Immature natural killer cell (primary cell): Measurements from ENCODE around the gene FXYD7. TPM values are rescaled to one million over a fixed set of nuclear protein-coding genes. Genes with fewer than 3 reads are reported as not detected.
A peak's percentile ranks its signal among the peaks of the same experiment; 100 is the strongest.

Source experiments
- DNase-seq, 3 donors: peaks; one replicate each; pipeline ENCODE4 v3.0.0; 2022; ENCODE audit warnings: mixed read lengths in 1 of 3
- H3K27ac Mint-ChIP-seq, 6 donors: one replicate each; pipeline ENCODE4 v1.8.0; 2020; ENCODE audit warnings: mixed read lengths in 6 of 6, mild to moderate bottlenecking in 5 of 6, inconsistent platforms in 4 of 6, moderate library complexity in 3 of 6
- H3K27me3 Mint-ChIP-seq, 3 donors: one replicate each; pipeline ENCODE4 v1.8.0; 2020 to 2021; ENCODE audit warnings: low read depth in 3 of 3, mild to moderate bottlenecking in 3 of 3, mixed read lengths in 3 of 3, moderate library complexity in 3 of 3, inconsistent platforms in 1 of 3
- H3K36me3 Mint-ChIP-seq, 3 donors: one replicate each; pipeline ENCODE4 v1.8.0; 2020; ENCODE audit warnings: mixed read lengths in 3 of 3, inconsistent platforms in 2 of 3, mild to moderate bottlenecking in 2 of 3
- H3K4me1 Mint-ChIP-seq, 2 donors: one replicate each; pipeline ENCODE4 v1.8.0; 2020; ENCODE audit warnings: inconsistent platforms in 2 of 2, mild to moderate bottlenecking in 2 of 2, mixed read lengths in 2 of 2, moderate library complexity in 1 of 2
- H3K4me3 Mint-ChIP-seq, 5 donors: one replicate each; pipeline ENCODE4 v1.8.0; 2020; ENCODE audit warnings: mild to moderate bottlenecking in 5 of 5, mixed read lengths in 5 of 5, inconsistent platforms in 3 of 5, moderate library complexity in 3 of 5
- H3K9me3 Mint-ChIP-seq, 6 donors: one replicate each; pipeline ENCODE4 v1.8.0; 2020; ENCODE audit warnings: mild to moderate bottlenecking in 6 of 6, mixed read lengths in 6 of 6, inconsistent platforms in 4 of 6, moderate library complexity in 3 of 6
- polyA plus RNA-seq, 3 donors: library from polyadenylated mRNA; unstranded; fragments of 300-500 nt; fragmentation: Illumina TruSeq; gene quantifications; one replicate each; pipeline ENCODE4 v1.2.3, GENCODE V29; 2021

FXYD7 gene
- polyA plus RNA-seq, 3 donors from 2014 or later: 2.1 to 4.1 (median 2.5) TPM

GRCh38 chr19:35140207-35140961 lies 2.7 kb upstream of the FXYD7 start:
- no peak for DNase-seq
- Mint-ChIP-seq H3K4me1 (peaks cover 28 to 40% of the 10 kb centered on the region in 2 donors), H3K9me3 (no peaks in the 10 kb centered on the region), H3K4me3 (peak overlapping the region in 4 of 5 donors; percentile 28 to 61 (median 46)), H3K27me3 (peaks cover 6 to 10% (median 6%) of the 10 kb centered on the region in 3 donors), H3K27ac (peak overlapping the region in 5 of 6 donors; percentile 12 to 78 (median 48)), H3K36me3 (peaks cover 0 to 7% (median 0%) of the 10 kb centered on the region in 3 donors)

DNA sequence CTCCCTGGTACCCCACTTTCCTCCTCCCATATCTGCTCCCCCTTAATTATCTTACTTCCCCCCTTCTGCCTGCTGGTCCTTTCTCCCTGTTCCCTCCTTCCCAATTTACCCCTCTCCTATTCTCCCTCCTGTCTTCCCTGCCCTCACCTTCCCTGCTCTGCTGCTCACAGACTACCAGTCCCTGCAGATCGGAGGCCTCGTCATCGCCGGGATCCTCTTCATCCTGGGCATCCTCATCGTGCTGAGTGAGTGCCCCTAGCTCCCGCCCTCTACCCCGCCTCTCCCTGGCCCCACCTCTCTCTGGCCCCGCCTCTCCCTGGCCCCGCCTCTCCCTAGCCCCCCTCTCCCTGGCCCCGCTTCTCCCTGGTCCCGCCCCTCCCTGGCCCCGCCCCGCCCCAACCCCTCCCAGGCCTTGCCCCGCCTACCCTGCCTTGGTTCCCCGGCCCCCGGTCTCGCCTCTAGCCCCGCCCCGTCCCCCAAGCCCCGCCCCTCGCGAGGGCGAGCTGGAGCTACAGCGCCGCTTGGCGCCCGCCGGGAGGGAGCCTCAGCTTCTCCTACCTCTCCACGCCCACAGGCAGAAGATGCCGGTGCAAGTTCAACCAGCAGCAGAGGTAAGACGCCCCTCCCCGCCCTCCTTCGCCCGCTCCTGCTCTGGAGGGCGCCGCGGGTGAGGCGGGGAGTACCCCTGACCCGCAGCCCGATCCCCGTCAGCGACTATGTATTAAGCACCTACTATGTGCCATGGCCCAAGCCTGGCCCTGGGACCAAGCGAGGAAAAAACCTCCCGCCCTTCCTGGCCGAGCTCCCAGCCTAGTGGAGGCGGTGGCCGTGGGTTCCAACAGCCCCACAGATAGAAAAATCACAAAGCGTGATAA lies 1.9 kb upstream of the FXYD7 start:
- peaks cover 0 to 7% (median 0%) of the 10 kb centered on the region in 3 donors for H3K36me3 Mint-ChIP-seq
- no peaks in the 10 kb centered on the region for H3K9me3 Mint-ChIP-seq
- H3K4me3 Mint-ChIP-seq: peak overlapping the region; percentile 70 to 87 (median 80)
- H3K27me3 Mint-ChIP-seq: peaks cover 4 to 10% (median 6%) of the 10 kb centered on the region in 3 donors
- peak; percentile 86 to 89 (median 87) for DNase-seq
- H3K27ac Mint-ChIP-seq: peak overlapping the region in 5 of 6 donors; percentile 50 to 82 (median 77)
- peaks cover 28 to 42% of the 10 kb centered on the region in 2 donors for H3K4me1 Mint-ChIP-seq

DNA sequence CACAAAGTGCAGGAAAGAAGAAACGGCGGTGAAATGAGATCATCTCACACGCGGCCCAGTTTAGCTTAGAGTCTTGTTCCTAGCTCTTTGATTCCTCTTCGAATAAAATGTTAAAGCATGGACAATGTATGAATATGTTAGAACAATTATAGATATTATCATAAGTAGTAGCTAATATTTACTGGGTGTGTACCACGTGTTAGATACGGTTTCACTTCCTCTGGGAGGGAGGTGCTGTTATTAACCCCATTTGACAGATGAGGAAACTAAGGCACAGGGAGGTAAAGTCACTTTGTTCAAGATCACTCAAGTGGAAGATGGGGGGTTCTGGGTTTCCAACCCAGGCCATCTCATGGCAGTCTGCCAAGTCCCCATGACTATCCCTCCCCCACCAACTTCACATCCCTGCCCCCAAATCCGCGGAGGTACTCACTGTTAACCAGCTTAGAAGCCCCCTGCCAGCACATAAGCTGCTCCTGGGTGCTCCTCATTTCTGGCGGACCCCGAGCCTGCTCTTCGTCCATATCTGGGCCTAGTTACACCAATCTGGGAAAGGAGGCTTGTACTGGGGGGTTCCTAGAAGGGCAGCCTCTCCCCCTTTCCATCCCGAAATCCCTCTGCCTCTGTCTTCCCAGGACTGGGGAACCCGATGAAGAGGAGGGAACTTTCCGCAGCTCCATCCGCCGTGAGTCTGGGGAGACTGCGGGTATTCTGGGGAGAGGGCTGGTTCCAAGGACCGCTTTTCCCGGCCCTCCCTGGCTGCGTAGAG lies 1.0 kb upstream of the FXYD7 start:
- Mint-ChIP-seq H3K27ac (peak overlapping the region in 5 of 6 donors; percentile 7 to 72 (median 51)), H3K9me3 (no peaks in the 10 kb centered on the region), H3K4me3 (peak overlapping the region; percentile 70 to 87 (median 80)), H3K36me3 (peaks cover 0 to 7% (median 0%) of the 10 kb centered on the region in 3 donors), H3K27me3 (peaks cover 4 to 10% (median 4%) of the 10 kb centered on the region in 3 donors), H3K4me1 (peaks cover 28 to 41% of the 10 kb centered on the region in 2 donors)
- no peak for DNase-seq

- peaks cover 28 to 36% of the 10 kb centered on the region in 2 donors for H3K4me1 Mint-ChIP-seq
- no peaks in the 10 kb centered on the region for H3K9me3 Mint-ChIP-seq
- H3K4me3 Mint-ChIP-seq: peak overlapping the region in 4 of 5 donors; percentile 58 to 80 (median 66)
- H3K27me3 Mint-ChIP-seq: peaks cover 4 to 10% (median 4%) of the 10 kb centered on the region in 3 donors
- DNase-seq: peak; percentile 64 to 68 (median 66)
- H3K36me3 Mint-ChIP-seq: peaks cover 0 to 7% (median 0%) of the 10 kb centered on the region in 3 donors
- H3K27ac Mint-ChIP-seq: peak overlapping the region in 1 of 6 donors; percentile 62
Measured at GRCh38 chr19:35142606-35143230, 337 bp upstream of the FXYD7 start.

DNA sequence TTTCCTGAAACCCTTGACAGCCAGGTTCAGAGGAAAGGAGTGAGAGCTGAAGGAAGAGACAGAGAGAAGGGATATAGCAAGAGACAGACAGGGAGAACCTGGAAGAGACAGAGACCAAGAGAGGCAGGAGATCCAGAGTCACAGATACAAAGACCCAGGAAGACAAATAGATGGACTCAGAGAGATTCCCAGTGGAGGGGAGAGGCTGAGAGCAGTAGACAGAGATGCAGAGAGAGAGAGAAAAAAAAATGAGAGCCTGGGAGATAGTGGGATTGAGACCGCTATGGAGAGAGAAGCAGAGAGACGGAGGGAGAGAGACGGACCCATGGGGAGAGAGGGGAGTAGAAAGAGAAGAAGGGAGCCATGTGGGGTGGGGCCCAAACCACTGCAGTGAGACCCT lies 763 bp downstream of the FXYD7 start:
- Mint-ChIP-seq H3K27me3 (peaks cover 2 to 10% (median 4%) of the 10 kb centered on the region in 3 donors), H3K36me3 (peaks cover 0 to 7% (median 0%) of the 10 kb centered on the region in 3 donors), H3K27ac (peak overlapping the region in 3 of 6 donors; percentile 2 to 89 (median 33)), H3K4me3 (peak overlapping the region in 3 of 5 donors; percentile 11 to 70 (median 62)), H3K4me1 (peaks cover 28 to 36% of the 10 kb centered on the region in 2 donors), H3K9me3 (no peaks in the 10 kb centered on the region)
- DNase-seq: no peak

GRCh38 chr19:35144259-35144599 lies 1.2 kb downstream of the FXYD7 start:
- Mint-ChIP-seq H3K27ac (peak overlapping the region in 1 of 6 donors; percentile 2), H3K4me3 (peak overlapping the region in 2 of 5 donors; percentile 11 to 62), H3K27me3 (peaks cover 2 to 10% (median 4%) of the 10 kb centered on the region in 3 donors), H3K9me3 (no peaks in the 10 kb centered on the region), H3K36me3 (peaks cover 0 to 7% (median 0%) of the 10 kb centered on the region in 3 donors), H3K4me1 (peaks cover 28 to 36% of the 10 kb centered on the region in 2 donors)
- DNase-seq: no peak

- Mint-ChIP-seq H3K4me3 (peak overlapping the region in 1 of 5 donors; percentile 17), H3K9me3 (no peaks in the 10 kb centered on the region), H3K27ac (peak overlapping the region in 1 of 6 donors; percentile 57), H3K27me3 (peaks cover 2 to 10% (median 4%) of the 10 kb centered on the region in 3 donors), H3K36me3 (peaks cover 0 to 7% (median 0%) of the 10 kb centered on the region in 3 donors), H3K4me1 (peaks cover 28 to 36% of the 10 kb centered on the region in 2 donors)
- no peak for DNase-seq
Measured at GRCh38 chr19:35144600-35145436, 1.8 kb downstream of the FXYD7 start.

DNA sequence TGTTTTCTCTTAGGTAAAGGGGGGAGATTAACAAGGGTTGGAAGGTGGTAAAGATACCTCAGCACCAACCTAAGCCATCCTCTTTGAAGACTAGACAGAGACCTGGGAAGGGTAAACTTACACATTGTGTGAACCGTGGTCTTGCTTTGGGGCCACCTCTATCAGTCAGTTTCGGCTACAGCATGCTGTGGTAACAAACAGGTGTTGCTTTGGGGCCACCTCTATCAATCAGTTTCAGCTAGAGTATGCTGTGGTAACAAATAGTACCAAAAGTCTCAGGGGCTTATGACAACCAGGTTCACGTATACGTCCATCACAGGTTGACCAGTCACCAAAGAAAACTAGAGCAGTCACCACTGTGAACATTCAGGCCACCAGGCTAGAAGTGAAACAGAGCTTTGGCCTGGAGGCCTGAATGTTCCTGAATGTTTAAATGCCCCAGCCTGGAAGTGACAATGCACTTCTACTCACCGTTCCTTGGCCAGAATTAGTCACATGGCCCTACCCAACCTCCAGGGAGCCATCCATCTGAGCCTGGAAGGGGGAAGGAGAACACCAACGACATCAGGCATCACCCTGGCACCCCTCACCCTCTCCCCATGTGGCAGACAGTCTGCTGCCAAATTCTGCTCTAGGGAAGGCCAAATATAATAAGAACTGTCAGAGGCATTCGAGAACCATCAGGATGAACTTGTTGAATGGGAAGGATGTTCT lies 3.8 kb downstream of the FXYD7 start:
- Mint-ChIP-seq H3K4me3 (no peak overlapping the region), H3K9me3 (no peaks in the 10 kb centered on the region), H3K4me1 (peaks cover 12 to 23% of the 10 kb centered on the region in 2 donors), H3K36me3 (no peaks in the 10 kb centered on the region), H3K27ac (peak overlapping the region in 1 of 6 donors; percentile 47), H3K27me3 (peaks cover 1 to 5% (median 2%) of the 10 kb centered on the region in 3 donors)
- DNase-seq: no peak

- Mint-ChIP-seq H3K27ac (no peak overlapping the region), H3K4me1 (peaks cover 13 to 23% of the 10 kb centered on the region in 2 donors)
Measured at GRCh38 chr19:35149463-35149862, 6.4 kb downstream of the FXYD7 start.

DNA sequence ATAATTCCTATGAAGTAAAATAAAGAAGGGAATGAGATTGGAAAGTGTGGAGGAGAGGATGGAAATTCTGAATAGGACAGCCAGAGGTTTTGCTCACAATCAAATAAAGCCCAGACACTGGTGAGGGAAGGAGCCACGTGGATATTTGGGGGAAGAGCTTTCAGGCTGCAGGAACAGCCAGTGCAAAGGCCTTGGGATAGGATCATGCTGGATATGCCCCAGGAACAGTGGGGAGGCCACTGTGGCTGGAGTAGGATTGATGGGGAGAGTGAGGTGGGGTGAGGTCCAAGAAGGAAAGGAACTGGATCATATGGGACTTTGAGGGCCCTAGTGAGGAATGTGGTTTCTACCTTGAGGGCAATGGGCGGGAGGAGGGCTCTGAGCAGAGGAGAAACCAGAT lies 7.4 kb downstream of the FXYD7 start:
- Mint-ChIP-seq H3K4me1 (peaks cover 17 to 25% of the 10 kb centered on the region in 2 donors), H3K27me3 (peaks cover 2 to 14% (median 3%) of the 10 kb centered on the region in 3 donors), H3K4me3 (no peak overlapping the region), H3K36me3 (no peaks in the 10 kb centered on the region), H3K27ac (peak overlapping the region in 1 of 6 donors; percentile 16), H3K9me3 (no peaks in the 10 kb centered on the region)
- DNase-seq: no peak

More at GRCh38 chr19:35149463-35149862, 6.4 kb downstream of the FXYD7 start:
- peaks cover 1 to 10% (median 2%) of the 10 kb centered on the region in 3 donors for H3K27me3 Mint-ChIP-seq
- H3K9me3 Mint-ChIP-seq: no peaks in the 10 kb centered on the region
- DNase-seq: no peak
- no peaks in the 10 kb centered on the region for H3K36me3 Mint-ChIP-seq
- no peak overlapping the region for H3K4me3 Mint-ChIP-seq

DNA sequence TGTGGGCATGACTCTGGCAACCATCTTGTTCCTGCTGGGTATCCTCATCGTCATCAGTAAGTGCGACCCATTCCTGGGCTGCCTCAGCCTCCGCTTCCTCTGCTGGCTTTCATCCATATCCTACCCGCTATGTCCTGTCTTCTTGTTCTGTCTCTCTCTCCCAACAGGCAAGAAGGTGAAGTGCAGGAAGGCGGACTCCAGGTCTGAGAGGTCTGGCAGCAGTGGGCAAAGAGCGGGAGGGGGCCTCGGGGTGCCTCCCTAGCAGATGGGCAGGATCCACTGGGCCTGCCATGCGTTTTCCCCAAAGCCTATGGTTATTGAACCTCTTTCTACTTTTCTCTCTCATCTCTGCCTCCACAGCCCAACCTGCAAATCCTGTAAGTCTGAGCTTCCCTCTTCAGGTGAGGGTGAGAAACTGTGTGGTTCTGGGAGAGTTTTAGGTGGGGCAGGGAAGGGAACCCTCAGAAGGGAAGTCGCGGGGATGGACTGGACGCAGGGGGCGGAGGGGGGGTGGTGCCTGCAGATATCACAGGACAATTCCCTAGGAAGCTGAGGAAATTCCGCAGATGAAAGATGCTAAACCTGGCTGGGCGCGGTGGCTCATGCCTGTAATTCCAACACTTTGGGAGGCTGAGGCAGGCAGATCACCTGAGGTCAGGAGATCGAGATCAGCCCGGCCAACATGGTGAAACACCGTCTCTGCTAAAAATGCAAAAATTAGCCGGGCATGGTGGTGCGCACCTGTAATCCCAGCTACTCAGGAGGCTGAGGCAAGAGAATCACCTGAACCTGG lies 8.4 kb downstream of the FXYD7 start:
- no peak overlapping the region for H3K4me3 Mint-ChIP-seq
- H3K27me3 Mint-ChIP-seq: peaks cover 2 to 18% (median 3%) of the 10 kb centered on the region in 3 donors

More for the DNA sequence above, 8.4 kb downstream of the FXYD7 start:
- H3K36me3 Mint-ChIP-seq: peaks cover 0 to 2% (median 0%) of the 10 kb centered on the region in 3 donors
- H3K4me1 Mint-ChIP-seq: peaks cover 27 to 35% of the 10 kb centered on the region in 2 donors
- H3K27ac Mint-ChIP-seq: peak overlapping the region in 1 of 6 donors; percentile 46
- DNase-seq: no peak
- no peaks in the 10 kb centered on the region for H3K9me3 Mint-ChIP-seq
